Activated B cell treated with CpG ODN at 0.5 μM for 24 hours (primary cell): ENCODE measurements around the gene TUBB2B. TPM values are rescaled to one million over a fixed set of nuclear protein-coding genes. Genes with fewer than 3 reads are reported as not detected.

Experiments used
- ATAC-seq: fragments of 200-7000 bp; cut with Tn5 transposase; one replicate; pipeline ENCODE4 v1.10.0; 2021; ENCODE audit warnings: low read depth, mild to moderate bottlenecking, moderate library complexity
- CTCF ChIA-PET: fragments of 350-600 bp; sonication (Branson Sonifier 250); formaldehyde crosslinking; loops from one replicate; lab custom pipeline; 2021; ENCODE audit warnings: antibody characterized with exemption; lab: Charles Lee
- POLR2A ChIA-PET: fragments of 350-600 bp; sonication (Branson Sonifier 250); formaldehyde crosslinking; loops from one replicate; lab custom pipeline; 2021; ENCODE audit warnings: antibody characterized with exemption; lab: Charles Lee
- DNase-seq: peaks from one replicate; pipeline ENCODE4 v3.0.0; 2022
- H3K27ac Mint-ChIP-seq: one replicate; pipeline ENCODE4 v1.8.0; 2020; ENCODE audit warnings: mixed read lengths
- H3K27me3 Mint-ChIP-seq: one replicate; pipeline ENCODE4 v1.8.0; 2021; ENCODE audit warnings: mixed read lengths
- H3K36me3 Mint-ChIP-seq: one replicate; pipeline ENCODE4 v1.8.0; 2021; ENCODE audit warnings: low read depth, mixed read lengths
- H3K4me1 Mint-ChIP-seq: one replicate; pipeline ENCODE4 v1.8.0; 2021; ENCODE audit warnings: mixed read lengths
- H3K4me3 Mint-ChIP-seq: one replicate; pipeline ENCODE4 v1.8.0; 2020; ENCODE audit warnings: mild to moderate bottlenecking, mixed read lengths
- H3K9me3 Mint-ChIP-seq: one replicate; pipeline ENCODE4 v1.8.0; 2020; ENCODE audit warnings: mixed read lengths
- intact Hi-C: fragments of 100-400 bp; cut with micrococcal nuclease; formaldehyde crosslinking; loops from one replicate; pipeline ENCODE4 v1.15.1; 2024
- total RNA-seq: library from RNA; stranded (reverse); gene quantifications from 2 replicates; pipeline ENCODE4 v1.2.3, GENCODE V29; 2022
- TF ChIP-seq, protein P1 (sequence below): fragments of 200-600 bp; IDR thresholded peaks from one replicate; pipeline ENCODE4 v1.8.0; 2022; ENCODE audit warnings: antibody characterized with exemption, mild to moderate bottlenecking

Gene TUBB2B
- total RNA-seq, 1 donor from 2014 or later = not detected

DNA sequence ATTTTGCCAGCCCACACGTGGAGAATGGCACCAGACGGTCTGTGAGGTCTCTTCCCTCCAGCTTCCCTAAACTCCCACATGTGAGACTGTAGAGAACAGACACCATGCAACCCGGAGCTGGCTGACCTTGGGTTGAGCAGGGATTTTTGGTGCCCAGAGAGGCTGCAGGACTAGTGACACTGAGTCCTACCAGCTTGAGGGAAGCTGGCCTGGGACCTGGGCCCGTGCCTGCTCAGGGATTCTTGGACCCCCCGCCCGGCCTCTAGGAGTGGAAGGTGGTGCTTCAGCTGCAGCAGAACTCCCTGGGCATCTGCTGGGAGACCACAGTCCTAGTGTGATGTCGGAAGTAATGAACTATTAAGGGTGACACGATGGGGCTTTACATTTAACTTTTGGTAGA, 34.5 kb upstream of the TUBB2B start:
- peaks cover 44% of the 10 kb centered on the region for H3K36me3 Mint-ChIP-seq
- H3K9me3 Mint-ChIP-seq = no peaks in the 10 kb centered on the region
- ATAC-seq (no peak), DNase-seq (no peak)
- intact Hi-C loops = no loop called here
- peaks cover 40% of the 10 kb centered on the region for H3K4me1 Mint-ChIP-seq
- TF ChIP-seq, protein P1, sequence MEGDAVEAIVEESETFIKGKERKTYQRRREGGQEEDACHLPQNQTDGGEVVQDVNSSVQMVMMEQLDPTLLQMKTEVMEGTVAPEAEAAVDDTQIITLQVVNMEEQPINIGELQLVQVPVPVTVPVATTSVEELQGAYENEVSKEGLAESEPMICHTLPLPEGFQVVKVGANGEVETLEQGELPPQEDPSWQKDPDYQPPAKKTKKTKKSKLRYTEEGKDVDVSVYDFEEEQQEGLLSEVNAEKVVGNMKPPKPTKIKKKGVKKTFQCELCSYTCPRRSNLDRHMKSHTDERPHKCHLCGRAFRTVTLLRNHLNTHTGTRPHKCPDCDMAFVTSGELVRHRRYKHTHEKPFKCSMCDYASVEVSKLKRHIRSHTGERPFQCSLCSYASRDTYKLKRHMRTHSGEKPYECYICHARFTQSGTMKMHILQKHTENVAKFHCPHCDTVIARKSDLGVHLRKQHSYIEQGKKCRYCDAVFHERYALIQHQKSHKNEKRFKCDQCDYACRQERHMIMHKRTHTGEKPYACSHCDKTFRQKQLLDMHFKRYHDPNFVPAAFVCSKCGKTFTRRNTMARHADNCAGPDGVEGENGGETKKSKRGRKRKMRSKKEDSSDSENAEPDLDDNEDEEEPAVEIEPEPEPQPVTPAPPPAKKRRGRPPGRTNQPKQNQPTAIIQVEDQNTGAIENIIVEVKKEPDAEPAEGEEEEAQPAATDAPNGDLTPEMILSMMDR = no peak
- POLR2A ChIA-PET = no interaction called here
- peak overlapping the region; percentile 37 for H3K27ac Mint-ChIP-seq
- H3K4me3 Mint-ChIP-seq = no peak overlapping the region
- CTCF ChIA-PET = interaction anchor here (1.3 to 1.4 kb wide), 2 partner anchors 10 to 105 kb away, joined by 3 to 4 read pairs; partner anchors contain the start of gene TUBB2A
- H3K27me3 Mint-ChIP-seq = peaks cover 4% of the 10 kb centered on the region

DNA sequence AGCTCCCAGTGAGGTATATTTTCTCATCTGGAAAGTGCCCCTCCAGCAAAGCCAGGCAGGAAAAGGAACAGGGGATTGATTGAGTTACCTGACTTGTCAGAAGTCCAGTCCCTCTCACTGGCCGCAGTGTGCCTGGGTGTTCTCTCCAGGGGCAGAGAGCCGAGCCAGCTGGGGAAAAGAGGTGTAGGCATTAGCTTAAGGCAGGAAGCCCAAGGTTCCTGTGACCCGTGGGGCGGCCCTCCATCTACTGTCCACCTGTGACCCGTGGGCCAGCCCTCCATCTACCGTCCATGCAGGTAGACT, 34.0 kb upstream of the TUBB2B start:
- ATAC-seq (no peak), DNase-seq (no peak)
- Mint-ChIP-seq H3K4me1 (peaks cover 40% of the 10 kb centered on the region), H3K27me3 (peaks cover 6% of the 10 kb centered on the region), H3K27ac (peak overlapping the region; percentile 37), H3K9me3 (no peaks in the 10 kb centered on the region), H3K36me3 (peaks cover 42% of the 10 kb centered on the region), H3K4me3 (peak overlapping the region; percentile 98)
- ChIA-PET CTCF (interaction anchor here (1.3 to 1.4 kb wide), 2 partner anchors 10 to 105 kb away, joined by 3 to 4 read pairs; partner anchors contain the start of gene TUBB2A), POLR2A (interaction anchor here (0.6 kb wide), 1 partner anchor 318 kb away, joined by 3 read pairs; no protein-coding TSS in a partner anchor)
- intact Hi-C loops = no loop called here
- TF ChIP-seq, protein P1 = no peak

DNA sequence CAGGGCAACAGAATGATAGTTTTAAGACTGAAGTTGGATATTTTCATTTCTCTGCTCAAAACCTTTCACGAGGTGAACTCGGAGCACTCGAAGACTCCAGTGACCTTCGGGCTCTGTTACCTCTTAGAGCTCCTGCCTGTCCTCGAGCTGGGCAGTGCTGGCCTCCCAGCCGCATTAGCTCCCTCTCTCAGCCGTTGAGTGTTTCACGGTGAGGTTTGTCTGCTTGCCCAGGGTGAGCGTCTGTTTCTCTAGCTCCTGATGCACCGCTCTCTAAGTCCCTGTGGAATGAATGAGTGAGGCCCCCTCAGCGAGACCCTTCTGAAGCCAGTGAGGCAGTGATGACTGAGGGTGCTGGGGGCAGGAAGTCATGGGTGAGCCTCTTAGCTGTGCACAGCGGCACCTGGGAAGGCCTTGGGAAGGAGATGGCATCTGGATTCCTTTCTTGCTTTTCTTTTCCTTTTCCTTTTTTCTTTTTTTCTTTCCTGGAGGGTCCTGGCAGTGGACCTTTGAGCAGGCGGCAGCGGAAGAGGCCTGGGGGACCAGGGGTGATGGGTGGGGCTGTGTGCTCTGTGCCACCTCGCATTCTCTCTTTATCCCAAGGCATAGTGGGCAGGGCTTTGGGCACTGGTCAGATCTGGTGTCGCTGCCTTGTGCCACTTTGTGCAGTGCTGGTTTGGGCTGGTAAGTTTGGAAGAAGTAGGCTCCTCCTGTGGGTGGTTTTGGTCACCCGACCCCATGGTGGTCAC, 33.5 kb upstream of the TUBB2B start:
- CTCF ChIA-PET = interaction anchor here (1.4 kb wide), 1 partner anchor 104 kb away, joined by 3 read pairs; the partner anchor contains the start of gene TUBB2A
- peaks cover 6% of the 10 kb centered on the region for H3K27me3 Mint-ChIP-seq
- POLR2A ChIA-PET = interaction anchor here (0.6 to 0.8 kb wide), 3 partner anchors 143 to 893 kb away, joined by 3 to 6 read pairs (median 4); partner anchors contain the start of gene BPHL
- peaks cover 40% of the 10 kb centered on the region for H3K36me3 Mint-ChIP-seq
- no peaks in the 10 kb centered on the region for H3K9me3 Mint-ChIP-seq
- intact Hi-C loops = no loop called here
- DNase-seq (no peak), ATAC-seq (no peak)
- TF ChIP-seq, protein P1 = no peak
- H3K4me1 Mint-ChIP-seq = peaks cover 40% of the 10 kb centered on the region
- no peak overlapping the region for H3K27ac Mint-ChIP-seq
- H3K4me3 Mint-ChIP-seq = peak overlapping the region; percentile 98

DNA sequence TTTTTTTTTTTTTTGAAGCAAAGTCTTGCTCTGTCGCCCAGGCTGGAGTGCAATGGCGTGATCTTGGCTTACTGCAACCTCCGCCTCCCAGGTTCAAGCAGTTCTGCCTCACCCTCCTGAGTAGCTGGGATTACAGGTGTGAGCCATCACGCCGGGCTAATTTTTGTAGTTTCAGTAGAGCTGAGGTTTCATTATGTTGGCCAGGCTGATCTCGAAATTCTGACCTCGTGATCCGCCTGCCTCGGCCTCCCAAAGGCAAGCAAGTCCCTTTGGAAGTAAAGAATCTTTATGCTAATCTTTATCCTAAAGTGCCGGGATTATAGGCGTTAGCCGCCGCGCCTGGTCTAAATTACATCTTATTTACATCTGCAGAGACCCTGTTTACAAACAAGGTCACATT, 32.8 kb upstream of the TUBB2B start:
- POLR2A ChIA-PET = interaction anchor here (0.6 to 1.0 kb wide), 4 partner anchors 31 to 893 kb away, joined by 3 to 6 read pairs (median 4); partner anchors contain the start of gene BPHL
- DNase-seq (no peak), ATAC-seq (no peak)
- Mint-ChIP-seq H3K4me1 (peaks cover 40% of the 10 kb centered on the region), H3K27ac (no peak overlapping the region), H3K4me3 (peak overlapping the region; percentile 98), H3K27me3 (peaks cover 6% of the 10 kb centered on the region), H3K9me3 (no peaks in the 10 kb centered on the region), H3K36me3 (peaks cover 40% of the 10 kb centered on the region)
- CTCF ChIA-PET = interaction anchor here (1.0 to 1.1 kb wide), 2 partner anchors 9 to 270 kb away, joined by 4 read pairs; no protein-coding TSS in a partner anchor
- TF ChIP-seq, protein P1 = no peak
- intact Hi-C loops = no loop called here

DNA sequence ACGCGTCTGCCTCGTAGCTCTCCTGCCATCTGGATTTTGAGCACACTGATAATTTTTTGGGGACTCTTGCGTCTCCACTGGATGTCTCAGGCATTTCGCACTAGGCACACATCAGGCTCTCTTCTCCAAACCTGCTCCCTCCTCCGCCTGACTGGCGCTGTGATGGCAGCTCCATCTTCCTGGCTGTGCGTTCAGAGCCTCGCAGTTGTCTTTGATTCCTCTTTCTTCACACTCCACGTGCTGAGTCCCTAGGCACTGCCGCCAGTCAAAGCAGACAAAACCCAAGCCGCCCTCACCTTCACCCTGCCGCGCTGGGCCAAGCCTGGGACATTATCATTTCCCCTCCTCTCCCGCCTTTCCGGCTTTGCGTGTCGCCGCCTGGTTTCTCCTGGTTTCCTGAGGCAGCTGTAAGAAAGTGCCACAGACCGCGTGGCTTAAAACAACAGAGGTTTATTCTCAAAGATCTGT, 32.1 kb upstream of the TUBB2B start:
- DNase-seq = no peak
- H3K9me3 Mint-ChIP-seq = no peaks in the 10 kb centered on the region
- POLR2A ChIA-PET = interaction anchor here (0.6 to 1.1 kb wide), 5 partner anchors 30 to 260 kb away, joined by 3 to 5 read pairs (median 3); partner anchors contain the start of genes BPHL, NQO2 and TUBB2A
- peaks cover 32% of the 10 kb centered on the region for H3K36me3 Mint-ChIP-seq
- H3K27ac Mint-ChIP-seq = peak overlapping the region; percentile 88
- TF ChIP-seq, protein P1 = no peak
- intact Hi-C loops = loop anchor here (2.0 to 5.0 kb wide), 4 partner anchors 133 to 878 kb away; partner anchors contain the start of genes ECI2, NQO2 and RIPK1
- ATAC-seq = peak; percentile 25
- H3K27me3 Mint-ChIP-seq = peaks cover 6% of the 10 kb centered on the region
- peaks cover 40% of the 10 kb centered on the region for H3K4me1 Mint-ChIP-seq
- CTCF ChIA-PET = interaction anchor here (0.9 to 1.1 kb wide), 5 partner anchors 8 to 472 kb away, joined by 3 to 4 read pairs (median 4); partner anchors contain the start of gene TUBB2A
- peak overlapping the region; percentile 98 for H3K4me3 Mint-ChIP-seq
